NCI-H510A (cell line): ENCODE results near the gene SLC7A4.
"Not testable (repeated sequence)": the region's sequence is repeated elsewhere in the genome, so short reads cannot be mapped to it uniquely, and the experiment has no call there.

Source experiments
- DNase-seq: peaks from one replicate; lab custom pipeline; 2025; lab: John Stamatoyannopoulos, UW

The SLC7A4 gene

GRCh38 chr22:21041937-21042336 lies 9.6 kb upstream of the SLC7A4 start:
- DNase-seq: no peak

- DNase-seq: not testable (repeated sequence)
These were observed 6.8 kb upstream of the SLC7A4 start for GRCh38 chr22:21039158-21039557.

GRCh38 chr22:21038405-21038804 lies 6.0 kb upstream of the SLC7A4 start:
- DNase-seq: no peak

DNA sequence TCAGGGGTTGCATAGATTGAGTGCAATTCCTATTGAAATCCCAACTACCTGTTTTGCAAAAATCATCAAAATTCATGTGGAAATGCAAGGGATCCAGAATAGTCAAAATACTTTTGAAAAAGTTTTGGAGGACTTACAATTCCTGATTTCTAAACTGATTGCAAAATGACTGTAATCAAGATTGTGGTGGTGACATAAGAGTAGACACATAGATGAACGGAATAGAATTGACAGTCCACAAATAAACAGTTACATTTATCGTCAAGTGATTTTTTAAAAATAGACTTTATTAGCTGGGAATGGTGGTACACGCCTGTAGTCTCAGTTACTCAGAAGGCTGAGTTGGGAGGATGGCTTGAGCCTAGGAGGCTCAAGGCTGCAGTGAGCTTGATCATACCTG lies 2.6 kb upstream of the SLC7A4 start:
- no peak for DNase-seq

DNA sequence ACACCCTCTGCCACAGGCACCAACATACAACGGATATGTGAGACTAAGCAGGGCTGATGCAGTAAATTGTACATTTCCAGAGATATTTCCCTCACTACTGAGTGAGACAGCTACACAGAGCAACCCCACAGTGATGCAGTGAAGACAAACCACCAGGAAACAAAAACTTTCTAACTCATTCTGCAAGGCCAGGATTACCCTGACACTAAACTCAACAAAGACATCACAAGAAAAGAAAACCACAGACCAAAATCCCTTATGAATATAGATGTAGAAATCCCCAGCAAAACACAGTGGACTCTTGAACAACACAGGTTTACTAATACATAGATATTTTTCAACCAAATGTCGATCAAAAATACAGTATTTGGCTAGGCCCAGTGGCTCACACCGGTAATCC lies 1.5 kb upstream of the SLC7A4 start:
- DNase-seq: no peak

DNA sequence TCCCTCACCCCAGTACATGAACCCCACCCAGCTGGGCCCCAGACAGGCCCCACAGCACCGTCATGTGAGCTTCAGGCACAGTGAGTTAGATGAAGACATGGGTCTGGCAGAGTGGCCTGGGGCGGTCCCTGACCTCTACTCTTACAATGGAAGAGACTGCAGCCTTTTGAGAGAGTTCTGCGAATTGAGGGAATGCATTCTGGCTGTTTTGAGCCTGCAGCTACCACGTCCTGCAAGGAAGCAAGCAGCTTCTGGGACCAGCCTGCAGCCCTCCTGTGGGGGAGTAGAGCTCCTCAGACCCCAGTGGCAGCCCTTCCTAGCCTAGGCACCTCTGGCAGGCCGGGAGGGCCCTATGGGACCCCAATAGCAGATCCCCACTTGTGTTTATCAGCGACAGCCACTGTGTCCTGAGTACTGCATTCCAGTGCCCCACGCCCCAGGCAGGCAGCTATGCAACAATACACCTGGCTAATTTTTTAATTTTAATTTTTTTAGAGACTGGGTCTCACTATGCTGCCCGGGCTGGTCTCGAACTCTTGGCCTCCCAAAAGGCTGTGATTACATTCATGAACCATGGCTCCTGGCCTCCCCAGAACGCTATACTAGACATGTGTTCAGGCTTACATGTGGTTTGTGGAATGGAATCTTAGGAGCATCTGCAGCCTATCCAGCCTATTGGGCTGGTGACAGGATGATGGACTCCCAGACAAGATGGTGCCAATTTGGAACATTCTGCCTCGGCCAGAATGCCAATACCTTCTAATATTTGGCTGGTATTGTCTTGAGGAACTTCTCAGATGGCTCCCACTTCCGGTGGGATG lies 717 bp upstream of the SLC7A4 start:
- no peak for DNase-seq

- DNase-seq: no peak
These were observed 770 bp downstream of the SLC7A4 start for GRCh38 chr22:21031545-21032036.

- DNase-seq: no peak
These were observed 1.5 kb downstream of the SLC7A4 start for GRCh38 chr22:21030621-21031544.

- no peak for DNase-seq
These were observed 2.3 kb downstream of the SLC7A4 start for GRCh38 chr22:21030032-21030431.

- no peak for DNase-seq
These were observed 2.8 kb downstream of the SLC7A4 start for GRCh38 chr22:21029486-21030025.

- no peak for DNase-seq
These were observed 3.8 kb downstream of the SLC7A4 start for GRCh38 chr22:21028277-21029251.

GRCh38 chr22:21026783-21027692 lies 5.3 kb downstream of the SLC7A4 start:
- no peak for DNase-seq

GRCh38 chr22:21025763-21026755 lies 6.3 kb downstream of the SLC7A4 start:
- DNase-seq: no peak

DNA sequence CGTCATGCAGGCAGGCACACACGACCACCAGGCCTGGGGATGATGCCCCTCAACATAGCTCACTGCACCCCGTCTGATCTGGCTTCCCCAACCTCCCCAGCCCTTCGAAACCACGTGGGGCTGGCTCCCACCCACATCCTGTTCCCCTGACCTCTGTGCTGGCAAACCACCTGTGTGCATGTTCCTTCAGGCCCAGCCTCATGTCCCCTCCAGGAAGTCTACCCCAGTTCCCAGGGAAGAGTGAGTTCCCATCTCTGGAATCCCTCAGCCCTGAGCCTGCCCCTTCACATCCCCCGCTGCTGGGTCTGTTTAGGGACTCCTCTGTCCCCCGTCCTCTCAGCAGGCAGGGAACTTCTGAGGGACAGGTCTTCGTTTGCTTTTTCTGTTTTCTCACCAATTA lies 7.1 kb downstream of the SLC7A4 start:
- no peak for DNase-seq

GRCh38 chr22:21022955-21023614 lies 9.3 kb downstream of the SLC7A4 start:
- no peak for DNase-seq

DNA sequence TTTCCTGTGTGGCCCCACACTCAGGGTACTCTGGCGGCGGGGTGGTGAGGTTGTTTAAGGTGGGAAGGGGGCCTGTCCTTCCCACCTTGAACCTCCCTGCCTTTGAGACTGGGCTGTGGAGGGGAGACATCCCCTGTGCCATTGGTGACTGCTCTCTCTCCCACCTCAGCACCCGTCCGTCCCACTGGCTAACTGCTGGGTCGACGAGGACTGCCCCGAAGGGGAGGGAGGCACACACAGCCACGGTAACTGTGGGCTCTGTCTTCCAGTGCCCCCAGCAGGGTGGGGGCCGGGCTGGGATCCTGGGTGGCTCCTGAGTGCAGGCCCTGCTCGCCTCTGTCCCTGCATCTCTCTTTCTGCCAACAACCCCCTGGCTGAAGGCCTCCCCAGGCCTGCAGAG lies 9.9 kb downstream of the SLC7A4 start:
- no peak for DNase-seq

DNA sequence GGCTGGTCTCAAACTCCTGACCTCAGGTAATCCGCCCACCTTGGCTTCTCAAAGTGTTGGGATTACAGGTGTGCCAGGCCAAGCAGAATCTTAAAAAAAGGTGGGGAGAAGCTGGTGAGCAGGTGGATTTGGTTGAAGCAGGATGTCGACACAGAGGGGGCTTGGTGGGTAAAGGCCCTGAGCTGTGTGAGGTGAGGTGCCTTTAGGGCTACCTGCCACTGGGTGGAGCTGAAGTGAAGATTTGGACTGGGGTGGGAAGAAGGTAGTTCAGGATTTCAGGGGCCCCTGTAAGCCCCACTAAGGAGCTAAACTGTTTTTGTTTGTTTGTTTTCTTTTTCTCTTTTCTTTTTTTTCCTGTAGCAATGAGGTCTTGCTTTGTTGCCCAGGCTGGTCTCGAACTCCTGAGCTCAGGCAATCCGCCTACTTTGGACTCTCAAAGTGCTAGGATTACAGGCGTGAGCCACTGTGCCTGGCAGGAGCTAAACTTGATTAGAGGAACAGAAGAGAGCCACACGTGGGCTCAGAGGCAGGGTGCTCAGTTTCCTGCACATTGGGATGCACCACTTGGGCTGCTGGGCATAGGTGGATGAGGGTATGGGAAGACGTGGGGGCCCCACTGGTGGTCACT lies 11.4 kb downstream of the SLC7A4 start:
- no peak for DNase-seq

DNA sequence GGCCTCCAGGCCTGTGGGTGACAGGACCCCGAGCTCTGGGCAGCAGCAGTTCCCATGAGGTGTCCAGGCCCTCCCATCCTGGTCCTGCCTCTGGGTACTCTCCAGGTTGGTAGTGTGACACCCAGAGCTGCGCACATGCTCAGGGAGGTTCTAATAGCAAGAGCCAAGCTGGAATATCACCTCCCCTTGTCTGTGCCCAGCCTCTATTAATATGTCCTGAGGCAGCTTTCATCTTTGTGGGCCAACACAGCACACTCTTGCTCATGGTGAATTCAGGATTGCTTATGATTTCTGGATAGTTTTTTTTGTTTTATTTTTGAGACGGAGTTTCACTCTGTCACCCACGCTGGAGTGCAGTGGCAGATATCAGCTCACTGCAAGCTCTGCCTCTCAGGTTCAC lies 14.0 kb downstream of the SLC7A4 start:
- no peak for DNase-seq
